CD4-positive, alpha-beta T cell treated with Interleukin-17A for 1 hour (primary cell): ENCODE results near the gene TEDC2.
"Not testable (repeated sequence)": the region's sequence is repeated elsewhere in the genome, so short reads cannot be mapped to it uniquely, and the experiment has no call there.

ENCODE experiments used
- DNase-seq: peaks from one replicate; pipeline ENCODE4 v3.0.0-alpha.2; 2020

The TEDC2 gene

GRCh38 chr16:2438121-2438520 lies 21.8 kb upstream of the TEDC2 start:
- no peak for DNase-seq

GRCh38 chr16:2439598-2439997 lies 20.3 kb upstream of the TEDC2 start:
- no peak for DNase-seq

- DNase-seq: not testable (repeated sequence)
Observed at GRCh38 chr16:2441143-2441804, 18.6 kb upstream of the TEDC2 start.

- no peak for DNase-seq
Observed at GRCh38 chr16:2443555-2443954, 16.4 kb upstream of the TEDC2 start.

GRCh38 chr16:2447920-2448583 lies 11.9 kb upstream of the TEDC2 start:
- DNase-seq: no peak

GRCh38 chr16:2449118-2449517 lies 10.8 kb upstream of the TEDC2 start:
- no peak for DNase-seq

GRCh38 chr16:2450535-2450934 lies 9.4 kb upstream of the TEDC2 start:
- DNase-seq: no peak

GRCh38 chr16:2450975-2451381 lies 8.9 kb upstream of the TEDC2 start:
- DNase-seq: no peak

- DNase-seq: no peak
Observed at GRCh38 chr16:2451851-2452320, 8.0 kb upstream of the TEDC2 start.

- DNase-seq: no peak
Observed at GRCh38 chr16:2452650-2453049, 7.3 kb upstream of the TEDC2 start.

GRCh38 chr16:2455081-2455845 lies 4.6 kb upstream of the TEDC2 start:
- DNase-seq: no peak

- no peak for DNase-seq
Observed at GRCh38 chr16:2456551-2457153, 3.3 kb upstream of the TEDC2 start.

- DNase-seq: no peak
Observed at GRCh38 chr16:2457267-2457666, 2.6 kb upstream of the TEDC2 start.

- no peak for DNase-seq
Observed at GRCh38 chr16:2457946-2458345, 2.0 kb upstream of the TEDC2 start.

GRCh38 chr16:2458887-2459646 lies 842 bp upstream of the TEDC2 start:
- DNase-seq: no peak

GRCh38 chr16:2460391-2460713 lies 443 bp downstream of the TEDC2 start:
- DNase-seq: no peak

GRCh38 chr16:2460916-2461315 lies 1.0 kb downstream of the TEDC2 start:
- no peak for DNase-seq

- no peak for DNase-seq
Observed at GRCh38 chr16:2462031-2462866, 2.3 kb downstream of the TEDC2 start.

GRCh38 chr16:2464333-2464732 lies 4.4 kb downstream of the TEDC2 start:
- no peak for DNase-seq

GRCh38 chr16:2465653-2466415 lies 5.9 kb downstream of the TEDC2 start:
- DNase-seq: no peak
